GM18951 (cell line): ENCODE data around the gene FAM171A1.

Experiments
- POLR2A ChIP-seq: IDR thresholded peaks from 4 replicates; pipeline ENCODE4 v1.6.1; 2011; ENCODE audit warnings: mild to moderate bottlenecking; ENCODE audit not compliant: insufficient read length, insufficient read depth; ENCODE audit errors: extremely low read depth
- in situ Hi-C: fragments of 300-500 bp; cut with MboI; formaldehyde crosslinking; loops from one replicate; pipeline ENCODE4 v1.12.0; 2022; ENCODE audit warnings: low sequenced_read_pairs, mixed read lengths, inconsistent platforms; ENCODE audit not compliant: unreplicated experiment

The FAM171A1 gene

DNA sequence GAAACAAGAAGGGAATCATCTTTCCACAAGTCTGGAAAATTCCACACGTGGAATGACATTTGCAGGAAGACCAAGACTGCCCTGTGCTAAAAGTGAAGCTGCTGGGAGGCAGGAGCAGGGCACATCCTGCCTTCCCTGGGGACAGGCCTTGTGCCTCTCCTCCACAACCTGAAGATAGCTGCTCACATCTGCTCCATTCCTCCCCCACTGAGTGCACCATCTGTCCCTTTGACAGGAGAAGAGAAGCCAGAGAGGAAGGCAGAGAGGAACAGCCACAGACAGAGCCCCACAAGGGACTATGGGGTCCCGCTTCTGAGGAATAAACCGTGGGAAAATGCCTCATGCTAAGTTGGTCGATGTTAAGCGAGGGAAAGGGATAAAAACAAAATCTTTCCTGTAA lies 15.9 kb upstream of the FAM171A1 start:
- no peak for TF ChIP-seq POLR2A
- in situ Hi-C loops, result no loop called here

DNA sequence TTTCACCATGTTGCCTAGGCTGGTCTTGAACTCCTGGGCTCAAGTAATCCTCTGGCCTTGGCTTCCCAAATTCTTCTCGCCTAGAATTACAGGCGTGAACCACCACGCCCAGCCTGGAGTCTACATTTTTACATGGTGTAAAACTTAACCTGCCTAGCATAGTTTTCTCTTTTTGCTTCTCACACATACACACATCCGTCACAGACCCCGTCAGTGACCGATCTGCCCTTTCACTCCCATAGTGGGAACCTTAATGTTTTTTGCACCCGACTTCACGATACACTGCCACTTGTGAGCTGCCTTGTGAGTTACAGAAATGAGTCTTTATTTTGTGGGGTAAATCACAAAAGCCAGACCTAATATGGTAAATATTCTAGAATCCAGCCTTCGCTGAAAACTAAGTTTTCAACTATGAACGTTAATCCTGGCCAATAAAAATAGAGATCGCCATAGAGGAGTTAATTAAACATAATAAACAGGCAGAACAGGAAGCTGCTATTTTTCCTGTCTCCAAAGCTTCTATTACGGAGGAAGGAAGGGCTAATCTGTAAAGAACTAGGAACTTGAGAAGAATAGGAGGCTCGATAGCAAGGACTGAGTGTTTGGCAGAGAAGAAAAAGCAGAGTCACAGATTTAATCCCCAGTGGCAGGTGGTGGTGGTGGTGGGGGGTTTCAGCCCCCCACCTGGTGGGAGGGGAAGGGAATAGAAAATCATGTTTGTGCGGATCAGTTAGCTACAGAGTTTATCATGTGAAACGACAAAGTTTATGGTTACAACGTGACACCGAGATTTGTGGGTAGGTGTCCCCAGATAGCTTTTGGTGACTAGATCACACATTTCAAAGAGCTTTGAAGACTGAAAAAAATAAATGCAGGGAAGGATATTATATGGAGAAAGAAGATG lies 14.7 kb upstream of the FAM171A1 start:
- TF ChIP-seq POLR2A, result no peak
- in situ Hi-C loops, result no loop called here

DNA sequence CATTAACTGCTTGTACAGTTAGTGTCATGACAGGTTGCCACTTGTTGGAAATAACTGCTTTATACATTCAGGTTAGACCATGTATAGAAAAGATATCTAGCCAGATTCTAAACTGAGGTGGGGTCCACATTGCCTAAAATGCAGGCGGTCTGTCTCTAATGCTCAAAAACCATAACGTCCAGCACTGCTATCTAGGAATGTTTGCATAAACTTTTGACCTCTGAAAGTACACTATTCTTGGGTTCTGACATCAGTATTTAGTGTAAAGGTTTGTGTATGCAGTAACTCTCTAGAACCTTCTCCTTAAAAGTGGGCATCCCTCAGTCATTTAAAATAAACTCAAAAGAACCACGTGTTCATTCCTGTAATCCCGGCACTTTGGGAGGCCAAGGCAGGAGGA lies 10.3 kb upstream of the FAM171A1 start:
- no peak for TF ChIP-seq POLR2A
- in situ Hi-C loops, result no loop called here

DNA sequence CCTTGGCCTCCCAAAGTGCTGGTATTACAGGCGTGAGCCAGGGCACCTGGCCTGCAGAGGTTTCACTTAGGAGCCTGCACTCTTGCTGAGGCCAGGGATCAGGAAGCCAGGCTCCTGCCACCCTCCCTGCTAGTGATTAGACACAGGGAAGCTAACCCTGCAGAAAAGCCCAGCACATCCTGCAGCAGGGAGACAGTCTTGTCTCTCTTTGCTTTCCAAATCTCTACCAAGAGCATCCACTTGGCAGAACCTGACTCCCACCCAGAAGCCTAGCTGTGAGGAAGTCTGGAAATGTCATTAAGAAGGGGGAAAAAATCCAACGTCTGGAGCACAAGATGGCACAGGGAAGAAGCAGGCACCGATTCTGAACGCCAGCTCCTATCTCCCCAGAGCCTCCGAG lies 8.0 kb upstream of the FAM171A1 start:
- TF ChIP-seq POLR2A, result no peak
- in situ Hi-C loops, result no loop called here

DNA sequence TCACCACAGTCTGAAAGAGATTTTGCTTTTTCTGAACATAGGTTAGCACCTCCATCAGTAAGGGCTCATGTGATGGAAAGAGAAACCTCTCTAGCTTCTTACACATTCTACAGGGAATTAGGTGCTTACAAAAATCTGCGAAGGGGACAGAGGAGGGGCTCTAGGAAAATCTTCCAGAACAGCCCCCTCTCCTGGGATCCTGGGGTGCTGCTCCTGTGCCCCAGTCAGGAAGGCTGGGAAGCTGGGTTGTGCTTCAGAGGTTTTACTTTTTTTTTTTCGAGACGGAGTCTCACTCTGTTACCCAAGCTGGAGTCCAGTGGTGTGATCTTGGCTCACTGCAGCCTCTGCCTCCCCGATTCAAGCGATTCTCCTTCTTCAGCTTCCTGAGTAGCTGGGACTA lies 7.5 kb upstream of the FAM171A1 start:
- in situ Hi-C loops, result no loop called here
- TF ChIP-seq POLR2A, result no peak

DNA sequence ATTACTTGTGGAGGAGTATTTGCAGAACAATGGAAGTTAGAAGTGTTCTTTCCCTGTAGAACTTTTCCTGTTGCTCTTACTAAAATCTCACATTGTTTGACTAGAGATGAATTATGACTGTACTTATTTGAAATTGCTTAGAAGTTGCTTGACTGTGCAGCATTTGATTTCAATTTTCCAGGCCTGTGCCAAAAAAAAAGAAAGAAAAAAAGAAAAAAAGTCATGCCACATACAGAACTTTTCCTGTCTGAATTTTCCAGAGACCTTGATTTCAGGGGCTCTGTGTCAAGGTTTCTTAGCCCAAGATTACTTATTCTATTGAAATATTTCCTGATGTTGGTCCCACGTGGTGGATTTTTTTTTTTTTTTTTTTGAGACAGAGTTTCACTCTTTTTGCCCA lies 3.5 kb upstream of the FAM171A1 start:
- TF ChIP-seq POLR2A, result no peak
- in situ Hi-C loops, result no loop called here

DNA sequence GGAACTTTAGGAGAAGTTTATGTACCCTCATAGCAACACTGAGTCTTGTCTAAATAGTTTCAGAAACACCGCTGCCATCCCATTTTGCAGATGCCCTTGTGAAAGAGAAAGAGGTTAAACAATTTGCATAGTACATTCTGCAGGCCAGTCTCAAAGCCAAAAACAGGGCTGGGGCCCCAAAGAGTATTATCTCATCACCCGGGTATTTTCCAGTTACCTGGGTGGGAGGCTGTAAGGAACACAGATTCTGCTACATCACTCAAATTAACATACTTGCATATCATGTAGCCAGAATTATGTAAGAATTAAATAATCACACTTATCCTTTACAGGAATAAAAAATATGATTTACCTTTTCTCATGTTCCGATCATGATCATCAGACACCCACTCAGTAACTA lies 3.1 kb upstream of the FAM171A1 start:
- no peak for TF ChIP-seq POLR2A
- in situ Hi-C loops, result no loop called here

DNA sequence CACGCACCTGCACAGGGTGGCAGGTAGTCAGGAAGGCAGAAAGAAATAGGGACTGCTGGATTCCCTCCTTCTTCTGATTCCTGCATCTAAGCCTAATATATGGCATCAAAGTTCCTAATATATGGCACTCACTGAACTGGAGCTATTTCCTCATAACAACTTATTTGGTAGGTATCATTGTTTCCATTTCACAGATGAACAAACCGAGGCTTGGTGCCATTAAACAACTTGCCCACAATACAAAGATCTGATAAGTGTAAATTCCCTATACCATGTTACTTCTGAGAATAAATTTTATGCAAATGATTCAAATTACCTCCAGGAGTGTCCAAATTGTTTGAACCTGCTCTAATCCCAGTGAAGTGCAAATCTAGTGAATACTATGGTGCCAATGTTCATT lies 2.1 kb upstream of the FAM171A1 start:
- no peak for TF ChIP-seq POLR2A
- in situ Hi-C loops, result no loop called here

DNA sequence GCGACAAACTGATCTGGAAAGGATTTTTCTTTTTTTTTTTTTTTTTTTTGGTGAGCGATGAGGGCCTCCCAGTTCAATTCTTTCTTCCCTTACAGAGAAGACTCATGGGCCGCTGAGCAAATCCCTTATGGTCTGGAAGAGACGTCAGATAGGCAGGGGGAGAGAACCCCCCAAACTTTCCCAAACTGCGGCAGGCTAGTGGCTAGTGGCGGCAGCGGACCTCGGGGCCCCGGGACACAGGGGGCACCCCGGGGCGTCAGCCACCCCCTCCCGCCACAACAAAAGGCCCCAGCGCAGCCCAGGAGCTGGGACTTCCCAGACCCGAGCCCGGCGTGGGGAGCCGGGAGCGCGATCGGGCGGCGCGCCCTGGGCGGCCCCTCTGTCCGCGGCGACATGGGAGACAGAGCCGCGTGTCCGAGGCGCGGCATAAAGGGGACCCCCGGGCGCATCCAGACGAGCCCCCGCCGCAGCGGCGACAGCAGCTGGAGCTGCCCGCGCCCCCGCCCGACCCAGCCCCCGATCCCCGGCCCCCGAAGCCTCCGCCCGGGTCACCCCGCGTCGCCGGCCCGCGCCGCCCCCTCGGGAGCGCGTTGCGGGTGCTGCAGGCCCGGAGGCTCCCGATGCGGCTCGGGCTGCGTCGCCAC lies 755 bp downstream of the FAM171A1 start:
- no peak for TF ChIP-seq POLR2A

DNA sequence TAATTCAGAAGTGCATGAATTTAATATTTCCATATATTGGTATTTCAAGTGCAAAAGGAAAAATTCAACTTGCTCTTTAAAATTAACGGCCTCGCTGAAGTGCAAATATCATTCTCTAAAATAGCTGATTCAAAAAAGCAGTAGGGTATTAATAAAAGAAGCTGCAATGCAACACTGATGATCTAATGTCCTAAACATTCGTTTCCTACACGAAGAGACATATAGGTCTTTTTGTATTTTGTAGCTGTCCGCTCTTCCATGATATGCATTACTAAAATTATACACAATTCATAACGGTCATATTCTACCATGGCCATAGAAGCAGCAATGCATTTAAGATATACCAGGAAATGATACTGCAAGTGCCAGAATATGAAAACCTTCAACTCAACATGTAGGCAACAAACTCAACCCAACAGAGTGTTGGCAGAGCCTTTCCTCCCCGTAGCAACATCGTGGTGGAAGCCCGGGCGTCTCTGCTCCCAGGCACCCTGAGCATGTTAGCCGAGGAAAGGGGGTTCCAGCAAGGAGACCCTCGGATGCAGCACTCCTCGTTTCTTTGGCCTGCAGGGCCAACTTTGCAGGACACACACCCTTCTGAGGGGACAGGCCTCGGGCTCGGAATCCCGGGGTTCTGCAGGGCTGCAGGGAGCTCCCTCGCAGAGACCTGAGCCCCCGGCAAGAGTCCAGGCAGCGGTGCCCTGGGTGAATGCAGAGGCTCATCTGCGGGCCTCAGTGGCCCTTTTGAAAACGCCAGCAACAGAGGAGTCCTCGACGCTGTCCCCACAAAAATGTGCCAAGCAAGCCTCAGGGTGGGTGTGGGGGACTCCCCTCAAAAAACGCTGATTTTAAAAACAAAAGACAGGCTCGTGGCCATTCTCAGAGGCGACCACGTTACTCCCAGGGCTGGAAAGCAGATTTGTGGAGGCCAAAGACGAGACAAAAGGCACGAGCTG lies 1.6 kb downstream of the FAM171A1 start:
- TF ChIP-seq POLR2A, result no peak
- in situ Hi-C loops, result no loop called here

More for the DNA sequence above, 755 bp downstream of the FAM171A1 start:
- in situ Hi-C loops, result no loop called here

DNA sequence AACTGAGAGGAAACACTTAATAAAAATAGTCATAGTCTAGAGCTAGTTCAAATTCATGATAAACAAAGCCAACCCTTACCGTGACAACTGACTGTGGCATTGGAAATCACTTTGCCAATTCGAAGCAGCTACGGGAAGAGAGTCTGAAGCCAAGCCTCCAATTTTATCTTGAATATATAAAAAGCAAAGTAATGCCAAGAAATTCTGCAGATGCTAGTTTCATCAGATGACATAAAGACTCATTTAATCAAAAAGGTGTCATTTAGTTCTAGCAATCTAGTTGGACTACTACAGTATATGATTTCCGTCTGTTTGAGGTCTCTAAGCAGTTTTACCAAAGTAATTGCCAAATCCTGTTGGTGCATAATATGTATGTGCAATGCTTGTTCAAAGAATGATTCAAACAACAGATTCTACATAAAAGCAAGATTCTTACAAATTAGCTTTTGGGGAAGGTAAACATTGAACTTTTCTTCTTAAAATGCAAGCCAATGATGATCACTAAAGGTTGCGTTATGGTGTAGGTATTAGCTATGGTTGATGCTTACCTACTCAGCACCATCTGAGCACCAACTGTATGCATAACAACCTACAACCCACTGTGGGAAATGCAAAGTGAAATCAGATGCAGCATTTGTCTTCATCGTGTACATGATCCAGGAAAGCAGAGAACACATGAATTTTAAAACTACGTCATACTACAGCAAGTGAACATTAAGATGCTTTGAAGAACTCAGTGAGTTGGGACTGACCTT lies 2.8 kb downstream of the FAM171A1 start:
- in situ Hi-C loops, result no loop called here
- no peak for TF ChIP-seq POLR2A

DNA sequence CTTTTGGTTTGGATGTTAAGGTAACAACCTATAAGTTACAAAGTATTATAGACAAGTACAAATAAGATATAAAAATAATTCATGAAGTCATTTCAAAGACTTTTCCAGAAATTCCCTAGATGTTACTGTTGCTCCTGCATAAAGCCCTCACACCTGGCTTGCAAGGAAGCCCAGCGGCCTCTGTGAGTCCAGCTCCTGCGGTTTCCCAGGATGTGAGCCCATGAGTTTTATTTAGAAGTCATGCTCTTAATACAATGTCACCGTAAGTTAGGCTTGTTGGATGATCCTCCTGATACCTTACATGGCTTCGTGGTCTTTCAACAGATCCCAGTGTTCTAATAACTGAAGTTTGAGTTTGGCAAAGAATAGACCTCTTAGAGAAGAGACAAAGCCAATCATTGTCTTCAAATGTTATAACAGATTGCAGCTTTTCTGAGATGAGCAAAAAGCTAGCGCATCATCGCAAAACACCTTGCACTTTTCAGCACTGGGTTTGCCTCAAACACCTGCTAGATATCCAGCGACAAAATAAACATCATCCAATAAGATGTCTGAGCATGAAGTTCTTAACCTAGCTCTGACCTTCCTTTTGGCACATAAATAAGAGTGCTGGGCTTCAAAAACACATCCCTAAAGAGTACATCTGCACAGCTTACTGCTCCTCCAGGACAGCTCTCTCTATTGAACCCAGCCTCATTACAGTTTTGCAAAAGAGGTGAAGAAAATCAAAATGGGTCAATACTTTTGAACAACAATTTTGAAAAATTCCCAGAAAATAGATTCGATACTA lies 3.6 kb downstream of the FAM171A1 start:
- TF ChIP-seq POLR2A, result no peak
- in situ Hi-C loops, result no loop called here

DNA sequence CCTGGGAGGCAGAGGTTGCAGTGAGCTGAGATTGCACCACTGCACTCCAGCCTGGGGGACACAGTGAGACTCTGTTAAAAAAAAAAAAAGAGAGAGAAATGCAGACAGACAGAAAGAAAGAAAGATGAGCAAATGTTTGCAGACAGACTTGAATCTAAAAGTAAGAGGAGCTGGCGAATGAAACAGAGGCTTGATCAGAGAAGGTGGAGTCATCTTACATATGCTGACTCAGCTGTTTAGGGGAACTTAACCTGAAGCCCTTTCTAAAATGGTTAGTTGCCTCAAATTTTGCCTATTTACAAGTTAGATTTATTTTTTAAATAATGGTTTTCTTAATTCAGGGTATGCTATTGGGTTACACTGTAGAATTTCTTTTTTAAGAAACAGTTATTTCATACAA lies 5.4 kb downstream of the FAM171A1 start:
- in situ Hi-C loops, result no loop called here
- TF ChIP-seq POLR2A, result no peak
